Loucy (cell line): Measurements from ENCODE around the gene LMOD3.

Experiments used
- H2AFZ ChIP-seq: fragments of 200-600 bp; sonication (generic); 2 replicates; pipeline ENCODE4 v1.6.0; 2016; ENCODE audit warnings: antibody characterized with exemption, mild to moderate bottlenecking, low read length, moderate library complexity
- H3F3A ChIP-seq: fragments of 200-600 bp; 2 replicates; pipeline ENCODE4 v1.6.0; 2016; ENCODE audit warnings: antibody characterized with exemption, low read depth, mild to moderate bottlenecking
- H3K27me3 ChIP-seq: fragments of 200-600 bp; sonication (generic); 2 replicates; pipeline ENCODE4 v1.6.1; 2014; ENCODE audit warnings: low read length, mild to moderate bottlenecking; ENCODE audit not compliant: insufficient read depth, poor library complexity, severe bottlenecking
- H3K36me3 ChIP-seq: fragments of 200-600 bp; sonication (generic); 2 replicates; pipeline ENCODE4 v1.6.1; 2016; ENCODE audit warnings: low read length; ENCODE audit not compliant: insufficient read depth
- H3K4me1 ChIP-seq: fragments of 200-600 bp; sonication (generic); 2 replicates; pipeline ENCODE4 v1.5.1; 2014; ENCODE audit warnings: low read length, mild to moderate bottlenecking; ENCODE audit not compliant: insufficient read depth, poor library complexity, severe bottlenecking
- H3K4me2 ChIP-seq: fragments of 200-600 bp; sonication (generic); 2 replicates; pipeline ENCODE4 v1.6.0; 2014; ENCODE audit warnings: antibody characterized with exemption, low read length, low read depth, mild to moderate bottlenecking; ENCODE audit not compliant: poor library complexity, severe bottlenecking
- H3K4me3 ChIP-seq: fragments of 200-600 bp; sonication (generic); 2 replicates; pipeline ENCODE4 v1.5.1; 2014; ENCODE audit warnings: low read length, mild to moderate bottlenecking, mixed read lengths; ENCODE audit not compliant: poor library complexity, severe bottlenecking
- H3K79me2 ChIP-seq: fragments of 200-600 bp; sonication (generic); 2 replicates; pipeline ENCODE4 v1.6.1; 2014; ENCODE audit warnings: low read length; ENCODE audit not compliant: insufficient read depth
- H3K9ac ChIP-seq: fragments of 200-600 bp; sonication (generic); 2 replicates; pipeline ENCODE4 v1.6.0; 2014; ENCODE audit warnings: mild to moderate bottlenecking, low read depth, low read length, moderate library complexity; ENCODE audit not compliant: poor library complexity, severe bottlenecking
- H3K9me2 ChIP-seq: fragments of 200-600 bp; sonication (generic); replicated peaks from 2 replicates; pipeline ENCODE4 v1.6.1; 2016; ENCODE audit warnings: low read depth, low read length, mixed read lengths
- H3K9me3 ChIP-seq: fragments of 200-600 bp; sonication (generic); 2 replicates; pipeline ENCODE4 v1.6.1; 2014; ENCODE audit warnings: mild to moderate bottlenecking, antibody characterized with exemption, low read length, low read depth; ENCODE audit not compliant: insufficient read depth
- H4K20me1 ChIP-seq: fragments of 200-600 bp; sonication (generic); 2 replicates; pipeline ENCODE4 v1.6.0; 2014; ENCODE audit warnings: antibody characterized with exemption, low read length, mild to moderate bottlenecking; ENCODE audit not compliant: insufficient read depth, poor library complexity, severe bottlenecking
- EZH2phosphoT487 ChIP-seq: fragments of 200-600 bp; IDR thresholded peaks from 2 replicates; pipeline ENCODE4 v1.6.1; 2018; ENCODE audit warnings: antibody characterized with exemption, mild to moderate bottlenecking, moderate library complexity, borderline replicate concordance
- TF ChIP-seq, protein P1 (sequence below): fragments of 200-600 bp; sonication (generic); conservative IDR thresholded peaks from 2 replicates; pipeline ENCODE4 v1.5.1; 2014; ENCODE audit warnings: mild to moderate bottlenecking, antibody characterized with exemption, low read length

LMOD3 gene

DNA sequence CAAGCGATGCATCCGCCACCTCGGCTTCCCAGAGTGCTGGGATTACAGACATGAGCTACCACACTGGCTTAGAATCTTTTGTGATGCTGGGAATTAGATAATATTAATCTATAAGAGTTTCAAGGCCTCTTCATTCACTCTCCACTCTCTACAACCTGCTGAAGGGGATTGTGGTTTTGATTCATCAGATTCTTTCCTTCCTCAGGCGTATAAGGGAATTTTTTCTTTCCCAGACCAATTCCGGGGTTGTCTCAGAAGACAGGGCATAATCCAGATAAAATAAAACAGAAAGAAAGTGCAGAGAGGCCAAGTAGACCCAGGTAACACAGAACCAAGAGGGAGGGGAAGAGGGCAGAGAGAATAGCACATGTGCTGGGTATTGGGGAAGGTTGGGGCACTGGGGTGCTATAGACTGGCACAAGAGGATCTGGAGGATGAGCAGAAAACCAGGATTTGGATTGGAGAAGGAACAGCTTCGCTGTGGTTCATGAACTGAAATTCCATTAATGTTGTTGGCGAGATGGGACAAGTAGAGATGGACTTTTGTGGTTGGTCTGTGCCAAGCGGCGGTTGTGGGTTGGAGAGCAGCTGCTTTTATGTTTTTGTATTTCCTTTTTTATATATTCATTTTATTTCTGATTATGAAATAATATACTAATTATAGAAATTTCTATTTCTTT, 24.8 kb downstream of the LMOD3 start:
- Histone ChIP-seq H3K27me3 (no peaks in the 10 kb centered on the region), H3K4me3 (no peak overlapping the region), H3K4me1 (peaks cover 25% of the 10 kb centered on the region), H3K9me3 (no peaks in the 10 kb centered on the region), H3F3A (peaks cover under 1% of the 10 kb centered on the region; the same call in 1 of the 2 replicates), H3K9me2 (no peaks in the 10 kb centered on the region), H3K4me2 (no peak overlapping the region), H3K9ac (no peak overlapping the region), H2AFZ (no peak overlapping the region), H3K36me3 (peaks cover 13% of the 10 kb centered on the region; the same call in 1 of the 2 replicates), H3K79me2 (peaks cover 78% of the 10 kb centered on the region), H4K20me1 (peaks cover 8% of the 10 kb centered on the region)
- TF ChIP-seq, protein P1, sequence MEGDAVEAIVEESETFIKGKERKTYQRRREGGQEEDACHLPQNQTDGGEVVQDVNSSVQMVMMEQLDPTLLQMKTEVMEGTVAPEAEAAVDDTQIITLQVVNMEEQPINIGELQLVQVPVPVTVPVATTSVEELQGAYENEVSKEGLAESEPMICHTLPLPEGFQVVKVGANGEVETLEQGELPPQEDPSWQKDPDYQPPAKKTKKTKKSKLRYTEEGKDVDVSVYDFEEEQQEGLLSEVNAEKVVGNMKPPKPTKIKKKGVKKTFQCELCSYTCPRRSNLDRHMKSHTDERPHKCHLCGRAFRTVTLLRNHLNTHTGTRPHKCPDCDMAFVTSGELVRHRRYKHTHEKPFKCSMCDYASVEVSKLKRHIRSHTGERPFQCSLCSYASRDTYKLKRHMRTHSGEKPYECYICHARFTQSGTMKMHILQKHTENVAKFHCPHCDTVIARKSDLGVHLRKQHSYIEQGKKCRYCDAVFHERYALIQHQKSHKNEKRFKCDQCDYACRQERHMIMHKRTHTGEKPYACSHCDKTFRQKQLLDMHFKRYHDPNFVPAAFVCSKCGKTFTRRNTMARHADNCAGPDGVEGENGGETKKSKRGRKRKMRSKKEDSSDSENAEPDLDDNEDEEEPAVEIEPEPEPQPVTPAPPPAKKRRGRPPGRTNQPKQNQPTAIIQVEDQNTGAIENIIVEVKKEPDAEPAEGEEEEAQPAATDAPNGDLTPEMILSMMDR, result no peak
- no peak for TF ChIP-seq EZH2phosphoT487

DNA sequence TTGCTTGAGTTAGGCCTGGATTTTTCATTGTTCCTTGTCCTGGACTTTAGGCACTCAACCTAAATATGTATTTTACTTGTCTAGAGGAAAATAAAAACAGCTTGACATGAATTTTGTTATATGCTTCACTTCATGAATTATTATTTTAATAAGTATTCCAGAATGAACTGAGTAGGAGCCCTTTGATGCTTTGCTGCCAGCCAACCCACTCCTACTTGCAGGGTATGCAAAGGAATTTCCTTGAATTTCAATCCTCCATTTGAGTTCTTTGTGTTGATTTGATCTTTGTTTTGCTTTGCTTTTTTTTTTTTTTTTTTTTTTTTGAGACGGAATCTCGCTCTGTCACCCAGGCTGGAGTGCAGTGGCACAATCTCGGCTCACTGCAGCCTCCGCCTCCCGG, 26.1 kb downstream of the LMOD3 start:
- Histone ChIP-seq H3K36me3 (peaks cover 6% of the 10 kb centered on the region; the same call in 1 of the 2 replicates), H3K4me3 (no peak overlapping the region), H3K9me3 (no peaks in the 10 kb centered on the region), H3K9me2 (no peaks in the 10 kb centered on the region), H4K20me1 (peaks cover 8% of the 10 kb centered on the region), H3K9ac (no peak overlapping the region), H3K79me2 (peaks cover 87% of the 10 kb centered on the region), H3K4me2 (no peak overlapping the region), H3F3A (peaks cover 10% of the 10 kb centered on the region; the same call in 1 of the 2 replicates), H2AFZ (no peak overlapping the region), H3K27me3 (no peaks in the 10 kb centered on the region), H3K4me1 (peaks cover 34% of the 10 kb centered on the region)
- TF ChIP-seq EZH2phosphoT487, result no peak
- TF ChIP-seq, protein P1, result no peak

DNA sequence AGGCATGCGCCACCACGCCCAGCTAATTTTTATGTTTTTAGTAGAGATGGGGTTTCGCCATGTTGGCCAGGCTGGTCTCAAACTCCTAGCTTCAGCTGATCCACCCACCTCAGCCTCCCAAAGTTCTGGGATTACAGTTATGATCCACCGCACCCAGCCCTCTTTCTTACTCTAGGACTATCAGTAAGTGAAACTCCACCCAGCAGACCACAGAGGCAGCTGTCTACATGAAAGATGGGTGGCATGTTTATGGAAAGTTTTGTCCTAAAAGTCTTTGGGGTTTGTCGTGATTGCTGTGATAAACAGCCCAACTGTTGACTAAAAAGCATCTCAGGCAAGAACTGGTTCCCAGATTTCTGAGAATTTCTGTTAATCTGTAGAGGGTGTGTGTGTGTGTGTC, 26.8 kb downstream of the LMOD3 start:
- TF ChIP-seq, protein P1, result no peak
- TF ChIP-seq EZH2phosphoT487, result no peak
- Histone ChIP-seq H2AFZ (no peak overlapping the region), H3K9ac (no peak overlapping the region), H3K9me2 (no peaks in the 10 kb centered on the region), H3K4me2 (peak overlapping the region; percentile 13), H3K79me2 (peaks cover 88% of the 10 kb centered on the region), H3K4me1 (peaks cover 39% of the 10 kb centered on the region), H3K9me3 (no peaks in the 10 kb centered on the region), H3K36me3 (peaks cover 6% of the 10 kb centered on the region; the same call in 1 of the 2 replicates), H3K4me3 (no peak overlapping the region), H3F3A (peaks cover 11% of the 10 kb centered on the region; the same call in 1 of the 2 replicates), H3K27me3 (no peaks in the 10 kb centered on the region), H4K20me1 (peaks cover 8% of the 10 kb centered on the region)
